Activated CD4-positive, alpha-beta T cell treated with anti-CD3 and anti-CD28 coated beads for 36 hours (primary cell): ENCODE measurements around the gene POLR1G. TPM values are rescaled to one million over a fixed set of nuclear protein-coding genes. Genes with fewer than 3 reads are reported as not detected.

Experiments used
- ATAC-seq: fragments of 200-7000 bp; cut with Tn5 transposase; one replicate; pipeline ENCODE4 v1.10.0; 2021; ENCODE audit warnings: mild to moderate bottlenecking, moderate library complexity
- CTCF ChIA-PET: fragments of 350-600 bp; sonication (Branson Sonifier 250); formaldehyde crosslinking; loops from one replicate; lab custom pipeline; 2021; ENCODE audit warnings: antibody characterized with exemption; lab: Charles Lee
- POLR2A ChIA-PET: fragments of 350-600 bp; sonication (Branson Sonifier 250); formaldehyde crosslinking; loops from one replicate; lab custom pipeline; 2021; ENCODE audit warnings: antibody characterized with exemption, inconsistent platforms; lab: Charles Lee
- DNase-seq: peaks from one replicate; pipeline ENCODE4 v3.0.0-alpha.2; 2020
- H3K27ac Mint-ChIP-seq: one replicate; pipeline ENCODE4 v1.8.0; 2021; ENCODE audit warnings: mixed read lengths
- H3K27me3 Mint-ChIP-seq: one replicate; pipeline ENCODE4 v1.8.0; 2021; ENCODE audit warnings: mixed read lengths
- H3K36me3 Mint-ChIP-seq: one replicate; pipeline ENCODE4 v1.8.0; 2021; ENCODE audit warnings: low read depth, mixed read lengths
- H3K4me1 Mint-ChIP-seq: one replicate; pipeline ENCODE4 v1.8.0; 2021; ENCODE audit warnings: mixed read lengths
- H3K4me3 Mint-ChIP-seq: one replicate; pipeline ENCODE4 v1.8.0; 2021; ENCODE audit warnings: mild to moderate bottlenecking, moderate library complexity, mixed read lengths
- H3K9me3 Mint-ChIP-seq: one replicate; pipeline ENCODE4 v1.8.0; 2021; ENCODE audit warnings: low read depth, mixed read lengths
- intact Hi-C, 2 experiments: fragments of 100-400 bp; cut with DNase I in 1 of 2; cut with micrococcal nuclease in 1 of 2; formaldehyde crosslinking; loops; one replicate each; pipeline versions ENCODE4 v1.14.2 to v1.15.1; 2022 to 2024; cut with DNase I, micrococcal nuclease
- total RNA-seq, 2 experiments: library from RNA; stranded (reverse); gene quantifications; one replicate each; pipeline ENCODE4 v1.2.3, GENCODE V29; 2021

POLR1G gene
- total RNA-seq, 2 experiments from 2014 or later = 15.8 to 18.4 TPM

DNA sequence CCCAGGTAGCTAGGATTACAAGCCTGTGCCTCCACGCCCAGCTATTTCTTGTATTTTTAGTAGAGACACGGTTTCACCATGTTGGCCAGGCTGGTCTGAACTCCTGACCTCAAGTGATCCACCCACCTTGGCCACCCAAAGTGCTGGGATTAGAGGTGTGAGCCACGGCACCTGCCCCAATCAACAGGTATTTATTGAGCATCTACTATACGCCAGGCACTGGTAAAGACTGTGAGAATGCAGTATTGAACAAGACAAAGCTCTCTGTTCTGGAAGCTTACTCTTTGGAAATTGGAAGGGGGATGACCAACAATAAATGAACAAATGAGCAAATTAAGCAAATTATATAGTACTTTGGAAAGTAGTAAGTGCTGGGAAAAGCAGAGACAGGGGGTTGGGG, 38.7 kb downstream of the POLR1G start:
- no peaks in the 10 kb centered on the region for H3K27me3 Mint-ChIP-seq
- CTCF ChIA-PET = interaction anchor here (0.5 to 4.4 kb wide), 8 partner anchors 22 to 265 kb away, joined by 3 to 22 read pairs (median 4); partner anchors contain the start of gene FOSB
- H3K27ac Mint-ChIP-seq = no peak overlapping the region
- intact Hi-C loops = no loop called here
- POLR2A ChIA-PET = interaction anchor here (0.7 to 0.8 kb wide), 2 partner anchors 23 to 1920 kb away, joined by 4 to 5 read pairs; partner anchors contain the start of gene FOSB
- no peak overlapping the region for H3K4me3 Mint-ChIP-seq
- no peak for ATAC-seq
- H3K4me1 Mint-ChIP-seq = peaks cover 57% of the 10 kb centered on the region
- no peak for DNase-seq
- H3K9me3 Mint-ChIP-seq = no peaks in the 10 kb centered on the region
- H3K36me3 Mint-ChIP-seq = no peaks in the 10 kb centered on the region

DNA sequence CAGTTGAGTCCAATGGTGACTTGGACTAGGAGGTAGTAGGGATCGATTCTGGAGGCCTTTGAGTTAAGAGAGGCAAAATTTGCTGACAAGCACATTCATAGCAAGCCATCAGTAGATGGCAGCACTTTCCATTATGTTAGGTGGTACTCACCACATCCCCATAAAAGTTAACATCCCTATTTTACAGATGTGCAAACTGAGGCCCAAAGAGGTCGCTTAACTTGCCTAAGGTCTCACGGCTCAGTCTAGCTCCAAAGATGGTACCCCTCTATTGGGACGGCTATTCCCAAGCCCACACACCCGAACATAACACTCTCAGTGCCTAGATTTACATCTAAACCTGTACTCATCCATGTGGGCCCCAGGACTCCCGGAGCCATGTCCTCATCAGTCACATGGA, 39.9 kb downstream of the POLR1G start:
- no peaks in the 10 kb centered on the region for H3K36me3 Mint-ChIP-seq
- ATAC-seq (no peak), DNase-seq (peak; percentile 19)
- H3K4me1 Mint-ChIP-seq = peaks cover 53% of the 10 kb centered on the region
- H3K27ac Mint-ChIP-seq = no peak overlapping the region
- no peaks in the 10 kb centered on the region for H3K27me3 Mint-ChIP-seq
- no peak overlapping the region for H3K4me3 Mint-ChIP-seq
- H3K9me3 Mint-ChIP-seq = no peaks in the 10 kb centered on the region
- intact Hi-C loops = no loop called here
- ChIA-PET POLR2A (no interaction called here), CTCF (interaction anchor here (0.8 to 4.4 kb wide), 4 partner anchors 15 to 264 kb away, joined by 3 to 22 read pairs (median 4); no protein-coding TSS in a partner anchor)

DNA sequence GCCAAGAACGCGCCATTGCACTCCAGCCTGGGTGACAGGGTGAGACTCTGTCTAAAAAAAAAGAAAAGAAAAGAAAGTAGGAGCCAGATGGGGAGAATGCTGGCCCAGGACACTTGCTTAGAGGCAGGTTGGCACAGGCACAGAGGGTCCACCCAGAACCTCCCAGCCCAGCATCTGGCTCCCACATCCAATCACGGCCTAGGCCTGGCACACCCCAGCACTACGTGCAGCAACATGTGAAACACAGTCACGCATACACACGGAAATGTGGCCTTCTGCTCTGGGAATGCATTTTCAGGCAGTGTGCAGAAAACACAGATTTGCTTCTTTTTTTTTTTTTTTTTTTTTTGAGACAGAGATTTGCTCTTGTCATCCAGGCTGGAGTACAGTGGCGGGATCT, 40.5 kb downstream of the POLR1G start:
- CTCF ChIA-PET = interaction anchor here (0.6 to 4.4 kb wide), 4 partner anchors 15 to 512 kb away, joined by 3 to 22 read pairs (median 4); no protein-coding TSS in a partner anchor
- Mint-ChIP-seq H3K4me1 (peaks cover 57% of the 10 kb centered on the region), H3K9me3 (no peaks in the 10 kb centered on the region), H3K36me3 (no peaks in the 10 kb centered on the region), H3K27me3 (no peaks in the 10 kb centered on the region), H3K4me3 (no peak overlapping the region), H3K27ac (no peak overlapping the region)
- POLR2A ChIA-PET = no interaction called here
- no peak for ATAC-seq
- intact Hi-C loops = no loop called here
- no peak for DNase-seq

DNA sequence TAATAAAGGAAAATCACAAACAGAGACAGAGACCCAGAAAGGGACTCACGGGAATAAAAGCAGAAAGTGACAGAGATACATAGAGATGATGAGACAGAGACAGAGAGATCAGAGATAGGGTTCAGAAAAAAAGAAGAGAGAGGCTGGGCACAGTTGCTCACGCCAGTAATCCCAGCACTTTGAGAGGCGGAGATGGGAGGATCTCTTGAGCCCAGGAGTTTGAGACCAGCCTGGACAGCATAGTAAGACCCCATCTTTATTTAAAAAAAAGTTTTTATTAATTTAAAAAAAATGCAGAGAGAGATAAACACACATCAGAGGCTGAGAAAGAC, 41.9 kb downstream of the POLR1G start:
- POLR2A ChIA-PET = no interaction called here
- H3K27ac Mint-ChIP-seq = no peak overlapping the region

DNA sequence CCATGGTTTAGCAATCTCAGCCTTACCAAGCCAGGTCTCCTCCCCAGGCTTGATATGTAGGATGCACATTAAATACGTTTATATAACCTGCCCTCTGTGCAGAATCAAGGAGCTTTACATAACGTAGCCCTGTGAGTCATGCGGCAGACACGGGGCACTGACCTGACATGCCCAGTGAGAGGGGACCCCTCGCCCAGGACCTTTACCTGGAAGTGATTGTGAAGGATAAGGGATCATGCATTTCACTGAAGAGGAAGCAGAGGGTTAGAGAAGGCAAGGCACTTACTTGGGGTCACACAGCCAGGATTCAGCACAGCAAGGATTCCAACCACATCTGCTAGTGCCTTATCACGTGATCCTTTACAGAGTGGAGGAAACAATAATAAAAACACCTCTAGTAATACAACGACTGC, 42.4 kb downstream of the POLR1G start:
- no peak for DNase-seq
- POLR2A ChIA-PET = interaction anchor here (0.8 kb wide), 1 partner anchor 20 kb away, joined by 3 read pairs; no protein-coding TSS in a partner anchor

More for the DNA sequence above, 41.9 kb downstream of the POLR1G start:
- no peak overlapping the region for H3K4me3 Mint-ChIP-seq
- no peak for ATAC-seq
- H3K36me3 Mint-ChIP-seq = no peaks in the 10 kb centered on the region
- CTCF ChIA-PET = interaction anchor here (2.1 to 4.4 kb wide), 2 partner anchors 9 to 30 kb away, joined by 15 to 22 read pairs; no protein-coding TSS in a partner anchor
- DNase-seq = no peak
- peaks cover 46% of the 10 kb centered on the region for H3K4me1 Mint-ChIP-seq
- no peaks in the 10 kb centered on the region for H3K27me3 Mint-ChIP-seq
- no peaks in the 10 kb centered on the region for H3K9me3 Mint-ChIP-seq
- intact Hi-C loops = no loop called here

DNA sequence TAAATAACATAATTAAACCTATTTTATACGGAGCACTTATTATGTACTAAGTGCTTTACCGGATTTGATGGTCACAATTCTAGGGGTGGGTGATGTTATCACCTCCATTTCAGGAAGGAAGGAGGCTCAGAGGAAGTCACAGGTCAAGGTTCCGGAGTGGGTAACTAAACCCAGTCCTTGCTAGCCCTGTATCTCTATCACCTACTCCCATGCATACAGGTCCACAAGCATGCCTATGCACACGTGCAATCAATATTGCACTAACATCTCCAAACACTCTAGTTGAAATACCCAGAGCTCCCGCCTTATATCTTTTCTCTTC, 43.5 kb downstream of the POLR1G start:
- ChIA-PET POLR2A (interaction anchor here (0.8 kb wide), 1 partner anchor 19 kb away, joined by 3 read pairs; no protein-coding TSS in a partner anchor), CTCF (interaction anchor here (0.7 to 2.1 kb wide), 4 partner anchors 11 to 36 kb away, joined by 3 to 15 read pairs (median 4); no protein-coding TSS in a partner anchor)
- Mint-ChIP-seq H3K27me3 (no peaks in the 10 kb centered on the region), H3K4me1 (peaks cover 34% of the 10 kb centered on the region), H3K9me3 (no peaks in the 10 kb centered on the region), H3K4me3 (peak overlapping the region; percentile 95), H3K27ac (peak overlapping the region; percentile 97), H3K36me3 (no peaks in the 10 kb centered on the region)
- intact Hi-C loops = loop anchor here (1.0 to 5.0 kb wide), 5 partner anchors 17 to 242 kb away; partner anchors contain the start of genes FOSB (in 2 of the 2), OPA3 (in 1 of the 2), QPCTL (in 1 of the 2) and SNRPD2 (in 1 of the 2)
- DNase-seq (no peak), ATAC-seq (peak; percentile 24)

More for the DNA sequence above, 42.4 kb downstream of the POLR1G start:
- Mint-ChIP-seq H3K4me3 (peak overlapping the region; percentile 95), H3K9me3 (no peaks in the 10 kb centered on the region), H3K36me3 (no peaks in the 10 kb centered on the region), H3K4me1 (peaks cover 43% of the 10 kb centered on the region), H3K27me3 (no peaks in the 10 kb centered on the region), H3K27ac (peak overlapping the region; percentile 28)
- CTCF ChIA-PET = interaction anchor here (1.8 to 2.1 kb wide), 2 partner anchors 9 to 30 kb away, joined by 5 to 15 read pairs; no protein-coding TSS in a partner anchor
- no peak for ATAC-seq
- intact Hi-C loops = no loop called here

DNA sequence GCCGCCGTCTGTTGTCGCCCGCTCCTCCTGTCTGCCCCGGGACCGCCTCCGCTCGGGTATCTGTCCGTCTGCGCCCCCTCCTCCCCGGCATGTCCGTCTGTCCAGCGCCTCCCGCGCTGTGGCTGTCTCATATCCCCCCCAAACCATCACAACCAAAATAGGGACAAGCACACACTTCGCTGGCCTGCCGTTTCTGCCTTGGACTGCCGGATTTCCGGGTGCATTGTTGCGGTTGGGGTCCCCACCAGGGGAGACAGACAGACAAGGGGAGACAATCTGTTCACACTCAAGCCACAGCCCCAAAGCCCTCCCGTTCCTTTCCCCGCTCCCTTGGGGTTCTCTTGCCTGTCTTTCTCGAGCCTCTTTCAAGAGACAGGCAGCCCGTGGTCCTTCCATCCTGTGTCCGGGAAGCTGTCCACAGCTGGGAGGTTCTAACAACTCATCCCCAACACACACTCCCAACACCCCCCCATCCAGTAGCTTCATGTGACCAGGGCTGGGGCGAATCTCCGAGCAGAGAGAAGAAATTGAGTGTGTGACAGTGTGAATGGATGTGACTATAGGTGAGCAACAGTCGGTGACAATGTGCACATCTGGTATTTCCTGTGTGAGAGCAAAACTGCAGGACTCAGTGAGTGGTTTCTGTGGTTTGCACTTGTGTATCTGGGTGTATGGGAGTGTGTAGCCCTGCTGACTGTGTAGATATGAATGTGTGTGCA, 44.8 kb downstream of the POLR1G start:
- no peaks in the 10 kb centered on the region for H3K9me3 Mint-ChIP-seq
- ChIA-PET POLR2A (interaction anchor here (1.0 kb wide), 1 partner anchor 17 kb away, joined by 6 read pairs; the partner anchor contains the start of gene FOSB), CTCF (no interaction called here)
- peak overlapping the region; percentile 73 for H3K4me3 Mint-ChIP-seq
- peak overlapping the region; percentile 58 for H3K27ac Mint-ChIP-seq
- intact Hi-C loops = loop anchor here in 1 of 2 experiments (2.0 to 5.0 kb wide), 2 partner anchors 56 to 241 kb away; partner anchors contain the start of genes QPCTL, SNRPD2 and VASP
- ATAC-seq (peak; percentile 56), DNase-seq (peak; percentile 57)
- H3K4me1 Mint-ChIP-seq = peaks cover 40% of the 10 kb centered on the region
- no peaks in the 10 kb centered on the region for H3K27me3 Mint-ChIP-seq
- H3K36me3 Mint-ChIP-seq = no peaks in the 10 kb centered on the region

DNA sequence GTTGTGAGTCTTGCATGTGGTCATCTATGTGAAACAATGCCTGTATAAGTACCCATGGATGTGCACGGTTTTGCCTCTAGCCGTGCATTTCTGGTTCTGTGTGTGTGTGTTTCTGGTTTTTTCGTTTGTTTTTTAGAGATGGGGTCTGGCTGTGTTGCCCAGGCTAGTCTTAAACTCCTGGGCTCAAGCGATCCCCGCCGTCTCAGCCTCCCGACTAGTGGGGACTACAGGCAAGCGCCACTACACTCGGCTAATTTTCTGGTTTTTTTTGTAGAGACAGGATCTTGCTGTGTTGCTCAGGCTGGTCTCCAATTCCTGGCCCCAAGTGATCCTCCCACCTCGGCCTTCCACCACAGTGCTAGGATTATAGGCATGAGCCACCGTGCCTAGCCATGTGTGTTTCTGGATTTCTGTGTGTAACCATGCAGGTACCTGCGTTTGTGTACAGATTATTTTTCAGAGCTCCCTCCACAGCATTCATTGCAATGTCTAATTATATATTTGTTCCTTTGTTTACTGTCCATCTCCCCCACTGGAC, 45.5 kb downstream of the POLR1G start:
- DNase-seq = no peak
- Mint-ChIP-seq H3K9me3 (no peaks in the 10 kb centered on the region), H3K27ac (peak overlapping the region; percentile 58), H3K27me3 (no peaks in the 10 kb centered on the region), H3K4me1 (peaks cover 40% of the 10 kb centered on the region), H3K36me3 (no peaks in the 10 kb centered on the region), H3K4me3 (peak overlapping the region; percentile 73)
- no peak for ATAC-seq
- intact Hi-C loops = loop anchor here in 1 of 2 experiments (2.0 to 5.0 kb wide), 2 partner anchors 55 to 240 kb away; partner anchors contain the start of genes QPCTL, SNRPD2 and VASP
- ChIA-PET CTCF (interaction anchor here (1.6 kb wide), 1 partner anchor 27 kb away, joined by 5 read pairs; no protein-coding TSS in a partner anchor), POLR2A (interaction anchor here (1.0 kb wide), 1 partner anchor 16 kb away, joined by 6 read pairs; the partner anchor contains the start of gene FOSB)

DNA sequence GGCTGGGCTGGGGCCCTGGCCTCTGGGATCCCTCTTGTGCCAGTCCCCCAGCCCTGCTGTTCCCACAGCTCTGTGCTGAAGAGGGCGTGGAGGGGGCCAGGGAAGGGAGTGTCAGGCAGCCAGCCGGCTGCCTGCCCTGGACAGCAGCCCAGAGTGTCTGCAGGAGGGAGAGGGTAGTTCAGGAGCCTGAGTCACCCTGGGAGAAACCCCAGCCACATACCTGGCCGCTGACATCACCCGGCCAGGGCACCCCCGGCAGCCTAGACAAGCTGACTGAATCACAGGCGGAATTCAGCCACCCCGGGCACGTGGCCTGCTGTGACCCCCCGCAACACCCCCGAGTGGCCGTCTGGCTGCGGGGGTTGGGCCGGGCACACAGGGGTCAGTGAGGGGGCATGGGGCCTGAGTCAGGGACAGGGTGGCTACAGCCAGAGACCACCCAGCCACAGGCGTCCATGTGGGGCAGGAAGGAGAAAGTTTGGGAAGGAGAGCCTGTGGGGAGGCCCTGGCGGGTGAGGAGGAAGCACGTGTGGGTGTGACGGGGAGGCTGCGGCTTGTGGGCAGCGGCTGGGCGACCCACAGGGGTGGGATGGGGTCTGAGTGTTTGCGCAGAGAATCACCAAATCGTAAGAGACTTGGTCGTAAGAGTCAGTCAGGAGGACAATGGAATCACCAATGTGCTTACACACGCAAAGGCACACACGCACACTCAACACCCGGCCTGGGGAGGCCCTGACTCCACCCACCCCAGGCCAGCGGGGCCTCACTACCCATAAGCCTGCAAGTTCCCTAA, 49.5 kb downstream of the POLR1G start:
- H3K36me3 Mint-ChIP-seq = no peaks in the 10 kb centered on the region
- CTCF ChIA-PET = interaction anchor here (1.1 to 1.6 kb wide), 4 partner anchors 10 to 23 kb away, joined by 3 to 11 read pairs (median 6); partner anchors contain the start of gene FOSB
- POLR2A ChIA-PET = interaction anchor here (1.0 to 1.4 kb wide), 3 partner anchors 12 to 13 kb away, joined by 4 to 6 read pairs (median 5); partner anchors contain the start of gene FOSB
- H3K27me3 Mint-ChIP-seq = no peaks in the 10 kb centered on the region
- H3K27ac Mint-ChIP-seq = peak overlapping the region; percentile 65
- peaks cover 23% of the 10 kb centered on the region for H3K4me1 Mint-ChIP-seq
- intact Hi-C loops = loop anchor here in 1 of 2 experiments (1.0 kb wide), 1 partner anchor 11 kb away; the partner anchor contains the start of gene FOSB
- DNase-seq (peak; percentile 84), ATAC-seq (peak; percentile 82)
- H3K4me3 Mint-ChIP-seq = peak overlapping the region; percentile 5
- no peaks in the 10 kb centered on the region for H3K9me3 Mint-ChIP-seq

DNA sequence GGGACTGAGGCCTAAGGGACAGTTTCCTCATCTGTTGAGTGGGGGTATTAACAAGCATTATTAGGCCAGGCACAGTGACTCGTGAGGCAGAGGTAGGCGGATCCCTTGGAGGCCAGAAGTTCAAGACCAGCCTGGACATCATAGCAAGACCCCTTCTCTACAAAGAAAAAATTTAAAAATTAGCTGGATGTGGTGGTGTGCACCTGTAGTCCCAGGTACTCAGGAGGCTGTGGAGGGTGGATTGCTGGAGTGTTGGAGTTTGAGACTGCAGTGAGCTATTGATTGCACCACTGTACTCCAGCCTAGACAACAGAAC, 50.0 kb downstream of the POLR1G start:
- Mint-ChIP-seq H3K4me3 (no peak overlapping the region), H3K27ac (no peak overlapping the region), H3K9me3 (no peaks in the 10 kb centered on the region), H3K36me3 (no peaks in the 10 kb centered on the region), H3K4me1 (peaks cover 17% of the 10 kb centered on the region), H3K27me3 (no peaks in the 10 kb centered on the region)
- ChIA-PET POLR2A (interaction anchor here (1.2 to 1.4 kb wide), 2 partner anchors 11 to 13 kb away, joined by 5 to 6 read pairs; partner anchors contain the start of gene FOSB), CTCF (interaction anchor here (0.8 to 1.6 kb wide), 4 partner anchors 9 to 23 kb away, joined by 3 to 11 read pairs (median 6); partner anchors contain the start of gene FOSB)
- intact Hi-C loops = no loop called here
- no peak for ATAC-seq
- no peak for DNase-seq
